ENCODE measurements around the gene KANTR. TPM values are rescaled to one million over a fixed set of nuclear protein-coding genes. Genes with fewer than 3 reads are reported as not detected.

Gene KANTR
- total and polyA plus RNA-seq, 2 donors = 4.7 to 16.6 TPM

DNA sequence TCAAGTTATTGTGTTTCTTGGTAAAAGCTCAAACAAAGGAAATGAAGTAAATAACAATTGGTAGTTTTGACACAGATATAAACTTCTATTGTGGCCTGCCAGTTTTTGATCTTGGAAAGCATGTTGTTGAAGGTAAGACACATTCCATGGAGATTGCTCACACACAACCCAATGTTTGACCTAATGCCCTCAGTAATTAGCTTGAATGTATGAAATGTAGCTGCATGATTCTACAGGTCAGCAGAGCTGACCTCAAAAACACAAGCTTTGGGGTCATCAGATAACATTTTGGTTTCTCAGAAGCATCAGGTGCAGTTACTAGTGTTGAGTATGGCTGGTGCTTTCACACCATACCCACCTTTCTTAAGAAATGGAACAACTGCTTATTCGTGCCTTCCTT is 28.8 kb upstream of the KANTR start:
- Histone ChIP-seq H3K36me3 (ENCODE audit: control insufficient read depth in 2 of 2, insufficient read depth in 2 of 2, low read length in 1 of 2) (no peaks in the 10 kb centered on the region), H3K4me1 (ENCODE audit: control insufficient read depth in 2 of 2, insufficient read depth in 2 of 2, low read length in 2 of 2) (no peaks in the 10 kb centered on the region), H3K4me3 (ENCODE audit: low read length in 2 of 2) (no peak overlapping the region), H3K27me3 (ENCODE audit: control insufficient read depth in 2 of 2, insufficient read depth in 1 of 2, low read length in 1 of 2) (no peaks in the 10 kb centered on the region), H3K27ac (ENCODE audit: low read depth in 1 of 2, low read length in 1 of 2) (no peak overlapping the region), H3K9me3 (ENCODE audit: control insufficient read depth in 2 of 2, insufficient read depth in 1 of 2, low read length in 1 of 2) (no peaks in the 10 kb centered on the region)
- DNase-seq (ENCODE audit: low read depth in 6 of 9, low spot score in 9 of 9) = no peak
- WGBS = 94% methylated on average over 1 of the region's 1 CpG

DNA sequence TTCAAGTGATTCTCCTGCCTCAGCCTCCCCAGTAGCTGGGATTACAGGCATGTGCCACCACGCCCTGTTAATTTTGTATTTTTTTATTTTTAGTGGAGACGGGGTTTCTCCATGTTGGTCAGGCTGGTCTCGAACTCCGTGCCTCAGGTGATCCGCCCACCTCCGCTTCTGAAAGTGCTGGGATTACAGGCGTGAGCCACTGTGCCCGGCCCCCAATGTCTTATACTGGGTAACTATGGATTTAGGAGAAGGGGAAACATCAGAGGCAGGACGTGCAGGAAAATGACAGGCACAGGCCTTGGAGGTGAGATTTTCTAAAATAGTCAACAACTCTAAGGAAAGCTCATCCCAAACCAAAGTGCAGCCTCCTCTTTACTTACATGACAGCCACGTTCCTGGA is 22.9 kb upstream of the KANTR start:
- Histone ChIP-seq H3K36me3 (ENCODE audit: control insufficient read depth in 2 of 2, insufficient read depth in 2 of 2, low read length in 1 of 2) (no peaks in the 10 kb centered on the region), H3K27ac (ENCODE audit: low read depth in 1 of 2, low read length in 1 of 2) (peak overlapping the region in 1 of 2 donors; percentile 52)
- WGBS = 96% methylated on average over 10 of the region's 10 CpGs

DNA sequence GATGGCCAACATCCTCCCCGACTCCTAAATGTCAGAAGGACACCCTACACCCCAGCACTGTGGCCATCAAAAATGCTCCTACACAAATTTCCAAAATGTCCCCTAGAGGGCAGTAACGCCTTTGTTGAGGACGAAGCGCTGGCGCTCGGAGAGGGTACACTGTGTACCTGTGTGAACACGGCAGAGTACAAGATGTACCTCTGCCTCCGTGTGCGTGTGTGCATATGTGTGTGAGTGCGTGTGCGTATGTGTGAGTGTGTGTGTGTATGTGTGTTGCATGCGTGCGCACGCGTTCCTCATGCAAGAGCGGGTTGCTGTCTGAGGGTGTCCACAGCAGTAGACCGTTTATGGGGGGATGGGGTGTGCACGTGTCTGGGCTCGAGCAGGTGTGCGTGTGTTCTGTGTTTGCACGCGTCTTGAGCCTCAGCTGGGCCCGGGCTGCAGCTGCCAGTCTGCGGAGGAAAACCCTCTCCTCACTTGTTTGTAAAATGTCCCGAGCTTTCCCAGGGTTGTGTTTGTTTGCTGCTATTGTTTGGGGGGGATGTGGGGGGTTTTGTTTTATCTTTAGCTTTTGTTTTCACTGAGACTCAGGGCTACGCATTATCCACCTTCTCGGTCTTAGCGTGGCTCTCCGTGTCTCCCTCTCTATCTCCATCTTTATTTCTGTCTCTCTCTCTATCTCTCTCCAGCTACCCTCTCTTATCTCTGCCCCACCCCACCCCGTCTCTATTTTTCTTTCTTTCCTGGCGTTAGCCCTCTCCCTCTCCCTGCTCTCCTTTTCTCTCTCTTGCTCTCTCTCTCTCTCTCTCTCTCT is 22.1 kb upstream of the KANTR start:
- 1% methylated on average over 31 of the region's 31 CpGs for WGBS
- Histone ChIP-seq H3K27me3 (ENCODE audit: control insufficient read depth in 2 of 2, insufficient read depth in 1 of 2, low read length in 1 of 2) (peaks cover 0 to 4% of the 10 kb centered on the region in 2 donors), H3K4me1 (ENCODE audit: control insufficient read depth in 2 of 2, insufficient read depth in 2 of 2, low read length in 2 of 2) (peaks cover 0 to 19% of the 10 kb centered on the region in 2 donors), H3K9me3 (ENCODE audit: control insufficient read depth in 2 of 2, insufficient read depth in 1 of 2, low read length in 1 of 2) (no peaks in the 10 kb centered on the region), H3K4me3 (ENCODE audit: low read length in 2 of 2) (peak overlapping the region; percentile 45 to 51), H3K27ac (ENCODE audit: low read depth in 1 of 2, low read length in 1 of 2) (peak overlapping the region; percentile 89 to 90), H3K36me3 (ENCODE audit: control insufficient read depth in 2 of 2, insufficient read depth in 2 of 2, low read length in 1 of 2) (no peaks in the 10 kb centered on the region)
- peak in 8 of 9 donors; percentile 64 to 92 (median 74) for DNase-seq (ENCODE audit: low read depth in 6 of 9, low spot score in 9 of 9)

More for the DNA sequence above, 22.9 kb upstream of the KANTR start:
- no peak for DNase-seq (ENCODE audit: low read depth in 6 of 9, low spot score in 9 of 9)
- H3K9me3 ChIP-seq (ENCODE audit: control insufficient read depth in 2 of 2, insufficient read depth in 1 of 2, low read length in 1 of 2) = no peaks in the 10 kb centered on the region
- H3K27me3 ChIP-seq (ENCODE audit: control insufficient read depth in 2 of 2, insufficient read depth in 1 of 2, low read length in 1 of 2) = peaks cover 0 to 4% of the 10 kb centered on the region in 2 donors
- peaks cover 0 to 19% of the 10 kb centered on the region in 2 donors for H3K4me1 ChIP-seq (ENCODE audit: control insufficient read depth in 2 of 2, insufficient read depth in 2 of 2, low read length in 2 of 2)
- no peak overlapping the region for H3K4me3 ChIP-seq (ENCODE audit: low read length in 2 of 2)

DNA sequence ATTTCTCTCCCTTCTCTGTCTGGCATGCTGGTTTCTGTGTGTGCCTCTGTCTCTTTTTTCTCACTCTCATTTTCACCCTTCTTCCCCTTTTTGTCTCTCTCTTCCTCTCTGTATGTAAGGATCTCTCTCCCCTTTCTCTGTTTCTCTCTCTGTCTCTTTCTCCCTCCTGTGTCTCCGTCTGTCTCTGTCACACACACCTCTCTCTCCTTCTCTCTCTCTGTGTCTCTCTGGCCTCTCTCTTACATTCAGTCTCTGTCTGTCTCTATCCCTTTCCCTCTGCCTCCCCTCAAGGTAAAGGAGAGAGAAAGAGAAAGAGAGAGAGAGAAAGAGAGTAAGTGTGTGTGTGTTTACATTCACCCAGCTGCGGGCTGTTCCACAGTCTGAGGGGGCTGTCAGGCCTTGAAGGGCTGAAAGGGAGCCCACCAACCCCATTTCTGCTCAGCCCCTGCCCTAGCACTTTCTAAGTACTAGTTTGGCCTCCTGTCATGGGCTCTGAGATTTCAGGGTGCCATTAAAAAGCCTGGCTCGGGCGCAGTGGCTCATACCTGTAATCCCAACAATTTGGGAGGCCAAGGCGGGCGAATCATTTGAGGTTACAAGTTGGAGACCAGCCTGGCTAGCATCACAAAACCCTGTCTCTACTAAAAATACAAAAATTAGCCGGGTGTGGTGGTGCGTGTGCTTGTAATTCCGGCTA is 21.4 kb upstream of the KANTR start:
- H3K4me3 ChIP-seq (ENCODE audit: low read length in 2 of 2) = peak overlapping the region; percentile 45 to 51
- 79% methylated on average over 9 of the region's 9 CpGs for WGBS
- H3K9me3 ChIP-seq (ENCODE audit: control insufficient read depth in 2 of 2, insufficient read depth in 1 of 2, low read length in 1 of 2) = no peaks in the 10 kb centered on the region
- no peaks in the 10 kb centered on the region for H3K36me3 ChIP-seq (ENCODE audit: control insufficient read depth in 2 of 2, insufficient read depth in 2 of 2, low read length in 1 of 2)
- peak in 1 of 9 donors; percentile 58 for DNase-seq (ENCODE audit: low read depth in 6 of 9, low spot score in 9 of 9)
- H3K27ac ChIP-seq (ENCODE audit: low read depth in 1 of 2, low read length in 1 of 2) = peak overlapping the region; percentile 89 to 90
- peaks cover 0 to 19% of the 10 kb centered on the region in 2 donors for H3K4me1 ChIP-seq (ENCODE audit: control insufficient read depth in 2 of 2, insufficient read depth in 2 of 2, low read length in 2 of 2)
- peaks cover 0 to 4% of the 10 kb centered on the region in 2 donors for H3K27me3 ChIP-seq (ENCODE audit: control insufficient read depth in 2 of 2, insufficient read depth in 1 of 2, low read length in 1 of 2)

DNA sequence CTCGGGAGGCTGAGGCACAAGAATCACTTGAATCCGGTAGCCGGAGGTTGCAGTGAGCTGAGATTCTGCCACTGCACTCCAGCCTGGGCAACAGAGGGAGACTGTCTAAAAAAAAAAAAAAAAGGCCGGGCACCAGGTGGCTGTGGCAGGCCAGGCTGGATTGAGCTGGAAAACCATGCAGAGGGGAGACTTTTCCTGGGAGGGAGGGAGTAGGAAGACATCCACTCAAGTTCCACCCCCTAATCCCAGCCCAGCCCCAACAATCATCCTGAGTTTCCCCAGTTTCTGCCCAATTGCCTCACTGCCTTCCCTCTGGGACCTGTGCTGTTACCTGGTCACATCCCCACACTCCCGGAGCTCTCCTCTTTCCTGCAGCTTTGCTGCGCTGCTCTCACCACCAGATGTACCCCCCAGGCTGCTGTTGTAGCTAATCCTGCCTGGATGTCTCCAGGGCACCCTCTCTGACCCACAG is 20.8 kb upstream of the KANTR start:
- Histone ChIP-seq H3K9me3 (ENCODE audit: control insufficient read depth in 2 of 2, insufficient read depth in 1 of 2, low read length in 1 of 2) (no peaks in the 10 kb centered on the region), H3K4me3 (ENCODE audit: low read length in 2 of 2) (no peak overlapping the region), H3K27me3 (ENCODE audit: control insufficient read depth in 2 of 2, insufficient read depth in 1 of 2, low read length in 1 of 2) (peaks cover 0 to 4% of the 10 kb centered on the region in 2 donors), H3K36me3 (ENCODE audit: control insufficient read depth in 2 of 2, insufficient read depth in 2 of 2, low read length in 1 of 2) (no peaks in the 10 kb centered on the region), H3K4me1 (ENCODE audit: control insufficient read depth in 2 of 2, insufficient read depth in 2 of 2, low read length in 2 of 2) (peaks cover 0 to 19% of the 10 kb centered on the region in 2 donors), H3K27ac (ENCODE audit: low read depth in 1 of 2, low read length in 1 of 2) (peak overlapping the region; percentile 79 to 89)
- peak in 1 of 9 donors; percentile 34 for DNase-seq (ENCODE audit: low read depth in 6 of 9, low spot score in 9 of 9)
- WGBS = 93% methylated on average over 6 of the region's 6 CpGs

DNA sequence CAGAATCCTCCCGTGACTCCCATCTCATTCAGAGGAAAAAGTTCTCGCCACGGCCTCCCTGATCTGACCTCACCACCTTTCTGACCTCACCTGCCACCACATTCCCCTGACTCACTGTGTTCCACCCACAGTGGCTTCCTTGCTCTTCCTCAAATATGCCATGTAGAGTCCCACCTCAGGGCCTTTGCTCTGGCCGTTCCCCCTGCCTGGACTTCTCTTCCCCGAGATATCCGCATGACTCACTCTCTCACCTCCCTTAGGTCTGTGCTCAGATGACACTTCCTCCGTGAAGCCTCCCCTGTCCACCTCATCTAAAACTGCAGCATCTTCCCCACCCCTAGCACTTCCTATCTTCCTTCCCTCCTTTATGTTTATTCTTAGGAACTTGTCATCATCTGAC is 18.9 kb upstream of the KANTR start:
- DNase-seq (ENCODE audit: low read depth in 6 of 9, low spot score in 9 of 9) = peak in 1 of 9 donors; percentile 44
- 97% methylated on average over 7 of the region's 7 CpGs for WGBS
- H3K27ac ChIP-seq (ENCODE audit: low read depth in 1 of 2, low read length in 1 of 2) = no peak overlapping the region
- H3K27me3 ChIP-seq (ENCODE audit: control insufficient read depth in 2 of 2, insufficient read depth in 1 of 2, low read length in 1 of 2) = peaks cover 0 to 4% of the 10 kb centered on the region in 2 donors
- no peaks in the 10 kb centered on the region for H3K36me3 ChIP-seq (ENCODE audit: control insufficient read depth in 2 of 2, insufficient read depth in 2 of 2, low read length in 1 of 2)
- H3K9me3 ChIP-seq (ENCODE audit: control insufficient read depth in 2 of 2, insufficient read depth in 1 of 2, low read length in 1 of 2) = no peaks in the 10 kb centered on the region
- peaks cover 0 to 19% of the 10 kb centered on the region in 2 donors for H3K4me1 ChIP-seq (ENCODE audit: control insufficient read depth in 2 of 2, insufficient read depth in 2 of 2, low read length in 2 of 2)
- no peak overlapping the region for H3K4me3 ChIP-seq (ENCODE audit: low read length in 2 of 2)

DNA sequence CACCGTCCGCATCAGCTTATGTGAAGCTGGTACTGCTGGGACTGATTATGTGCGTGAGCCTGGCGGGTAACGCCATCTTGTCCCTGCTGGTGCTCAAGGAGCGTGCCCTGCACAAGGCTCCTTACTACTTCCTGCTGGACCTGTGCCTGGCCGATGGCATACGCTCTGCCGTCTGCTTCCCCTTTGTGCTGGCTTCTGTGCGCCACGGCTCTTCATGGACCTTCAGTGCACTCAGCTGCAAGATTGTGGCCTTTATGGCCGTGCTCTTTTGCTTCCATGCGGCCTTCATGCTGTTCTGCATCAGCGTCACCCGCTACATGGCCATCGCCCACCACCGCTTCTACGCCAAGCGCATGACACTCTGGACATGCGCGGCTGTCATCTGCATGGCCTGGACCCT is 17.3 kb upstream of the KANTR start:
- WGBS = 98% methylated on average over 21 of the region's 21 CpGs
- DNase-seq (ENCODE audit: low read depth in 6 of 9, low spot score in 9 of 9) = no peak

DNA sequence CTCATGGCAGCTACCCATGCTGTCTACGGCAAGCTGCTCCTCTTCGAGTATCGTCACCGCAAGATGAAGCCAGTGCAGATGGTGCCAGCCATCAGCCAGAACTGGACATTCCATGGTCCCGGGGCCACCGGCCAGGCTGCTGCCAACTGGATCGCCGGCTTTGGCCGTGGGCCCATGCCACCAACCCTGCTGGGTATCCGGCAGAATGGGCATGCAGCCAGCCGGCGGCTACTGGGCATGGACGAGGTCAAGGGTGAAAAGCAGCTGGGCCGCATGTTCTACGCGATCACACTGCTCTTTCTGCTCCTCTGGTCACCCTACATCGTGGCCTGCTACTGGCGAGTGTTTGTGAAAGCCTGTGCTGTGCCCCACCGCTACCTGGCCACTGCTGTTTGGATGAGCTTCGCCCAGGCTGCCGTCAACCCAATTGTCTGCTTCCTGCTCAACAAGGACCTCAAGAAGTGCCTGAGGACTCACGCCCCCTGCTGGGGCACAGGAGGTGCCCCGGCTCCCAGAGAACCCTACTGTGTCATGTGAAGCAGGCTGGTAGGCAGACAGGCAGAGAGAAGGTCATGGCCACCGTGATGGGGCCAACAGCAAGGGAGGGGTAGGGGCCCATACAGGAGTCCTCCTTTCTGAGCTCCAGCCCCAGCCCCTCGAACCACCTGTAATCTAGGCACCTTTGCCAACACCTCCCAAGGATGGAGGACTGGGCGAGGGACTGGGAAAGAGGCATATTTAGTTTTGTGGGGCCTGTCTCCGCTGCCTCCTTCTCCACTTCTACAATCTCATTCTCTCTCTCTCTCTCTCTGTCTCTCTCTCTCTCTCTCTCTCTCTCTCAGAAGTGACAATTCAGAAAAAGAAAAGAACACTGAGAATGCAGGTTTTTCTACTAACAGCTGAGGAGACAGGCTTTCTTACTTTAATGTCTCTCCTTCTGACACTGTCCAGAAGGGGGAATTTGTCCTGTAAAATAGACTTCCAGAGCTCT is 16.4 kb upstream of the KANTR start:
- WGBS = 97% methylated on average over 27 of the region's 27 CpGs
- DNase-seq (ENCODE audit: low read depth in 6 of 9, low spot score in 9 of 9) = no peak
- Histone ChIP-seq H3K9me3 (ENCODE audit: control insufficient read depth in 2 of 2, insufficient read depth in 1 of 2, low read length in 1 of 2) (no peaks in the 10 kb centered on the region), H3K27ac (ENCODE audit: low read depth in 1 of 2, low read length in 1 of 2) (no peak overlapping the region), H3K27me3 (ENCODE audit: control insufficient read depth in 2 of 2, insufficient read depth in 1 of 2, low read length in 1 of 2) (peaks cover 0 to 2% of the 10 kb centered on the region in 2 donors), H3K36me3 (ENCODE audit: control insufficient read depth in 2 of 2, insufficient read depth in 2 of 2, low read length in 1 of 2) (no peaks in the 10 kb centered on the region), H3K4me1 (ENCODE audit: control insufficient read depth in 2 of 2, insufficient read depth in 2 of 2, low read length in 2 of 2) (peaks cover 0 to 16% of the 10 kb centered on the region in 2 donors), H3K4me3 (ENCODE audit: low read length in 2 of 2) (no peak overlapping the region)

More for the DNA sequence above, 17.3 kb upstream of the KANTR start:
- Histone ChIP-seq H3K27ac (ENCODE audit: low read depth in 1 of 2, low read length in 1 of 2) (no peak overlapping the region), H3K4me3 (ENCODE audit: low read length in 2 of 2) (no peak overlapping the region), H3K36me3 (ENCODE audit: control insufficient read depth in 2 of 2, insufficient read depth in 2 of 2, low read length in 1 of 2) (no peaks in the 10 kb centered on the region), H3K27me3 (ENCODE audit: control insufficient read depth in 2 of 2, insufficient read depth in 1 of 2, low read length in 1 of 2) (peaks cover 0 to 3% of the 10 kb centered on the region in 2 donors), H3K9me3 (ENCODE audit: control insufficient read depth in 2 of 2, insufficient read depth in 1 of 2, low read length in 1 of 2) (no peaks in the 10 kb centered on the region), H3K4me1 (ENCODE audit: control insufficient read depth in 2 of 2, insufficient read depth in 2 of 2, low read length in 2 of 2) (peaks cover 0 to 20% of the 10 kb centered on the region in 2 donors)
